GM19452 (cell line): ENCODE results near the gene C17orf78.
"Not testable (repeated sequence)": the region's sequence is repeated elsewhere in the genome, so short reads cannot be mapped to it uniquely, and the experiment has no call there.

Experiments used
- ATAC-seq: cut with Tn5 transposase; IDR thresholded peaks from one replicate; pipeline ENCODE4 v1.9.1; 2021; ENCODE audit not compliant: unreplicated experiment

C17orf78 gene

DNA sequence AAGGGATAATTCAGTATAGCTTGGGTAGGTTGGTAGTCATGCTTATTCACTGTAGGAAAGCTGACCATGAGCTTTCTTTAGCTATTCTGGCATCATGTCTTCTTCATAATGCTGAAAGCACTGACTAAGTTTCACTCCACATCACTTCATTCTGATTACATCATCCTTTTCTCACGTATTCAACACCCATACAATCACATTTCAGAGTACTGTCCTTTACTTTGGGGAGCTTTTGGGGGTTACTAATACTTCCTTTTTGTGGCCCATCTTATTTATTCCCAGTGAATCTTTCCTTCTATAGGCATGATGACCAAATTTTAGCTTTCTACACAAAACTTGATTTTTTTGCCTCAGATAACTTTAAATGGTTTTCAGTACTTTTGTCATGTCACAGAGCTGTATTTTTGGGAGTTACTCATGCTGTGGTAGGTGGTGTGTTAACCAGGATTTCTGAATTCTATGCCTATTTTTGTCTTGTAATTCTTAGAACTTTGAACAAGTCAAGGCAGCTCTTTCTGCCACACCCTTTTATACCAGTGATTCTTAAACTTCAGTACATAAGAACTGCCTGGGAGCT is 54.4 kb downstream of the C17orf78 start:
- ATAC-seq: no peak

GRCh38 chr17:37432671-37433070 is 56.9 kb downstream of the C17orf78 start:
- ATAC-seq: no peak

GRCh38 chr17:37438141-37438540 is 62.4 kb downstream of the C17orf78 start:
- no peak for ATAC-seq

DNA sequence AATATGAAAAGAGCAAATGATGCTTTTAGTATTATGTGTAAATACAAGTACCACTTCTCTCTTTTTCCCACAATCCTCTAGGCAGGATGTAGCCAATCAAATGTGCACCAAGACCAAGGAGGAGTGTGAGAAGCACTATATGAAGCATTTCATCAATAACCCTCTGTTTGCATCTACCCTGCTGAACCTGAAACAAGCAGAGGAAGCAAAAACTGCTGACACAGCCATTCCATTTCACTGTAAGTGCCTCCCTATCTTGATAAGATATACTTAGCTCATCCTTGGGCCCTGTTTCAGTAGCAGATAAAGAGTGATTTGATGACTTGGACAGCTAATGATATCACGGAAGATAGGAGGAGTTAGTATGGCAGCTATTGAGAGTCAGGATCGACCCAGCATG is 64.6 kb downstream of the C17orf78 start:
- no peak for ATAC-seq

DNA sequence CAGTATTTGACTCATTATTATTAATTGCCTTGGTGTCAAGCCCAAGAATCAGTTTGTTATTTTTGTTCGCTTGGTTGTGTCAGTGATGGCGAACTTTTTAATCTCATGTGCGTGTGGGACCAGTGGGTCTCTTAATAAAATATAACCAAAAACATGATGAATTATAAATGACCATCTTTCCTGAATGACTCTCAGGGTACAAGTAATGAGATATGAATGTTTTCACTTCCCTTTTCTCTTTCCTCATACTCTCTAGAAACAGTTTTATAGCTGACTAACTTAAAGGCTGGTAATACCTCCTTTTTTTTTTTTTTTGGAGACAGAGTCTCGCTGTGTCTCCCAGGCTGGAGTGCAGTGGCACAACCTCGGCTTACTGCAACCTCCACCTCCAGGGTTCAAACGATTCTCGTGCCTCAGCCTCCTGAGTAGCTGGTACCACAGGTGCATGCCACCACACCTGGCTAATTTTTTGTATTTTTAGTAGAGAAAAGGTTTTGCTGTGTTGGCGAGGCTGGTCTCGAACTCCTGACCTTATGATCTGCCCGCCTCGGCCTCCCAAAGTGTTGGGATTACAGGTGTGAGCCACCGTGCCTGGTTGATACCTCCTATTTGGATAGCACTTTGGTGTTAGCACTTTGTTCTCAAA is 65.7 kb downstream of the C17orf78 start:
- ATAC-seq: not testable (repeated sequence)
